ENCODE results near the gene TCF7L2.

The TCF7L2 gene

GRCh38 chr10:113130014-113130641 is 180.1 kb downstream of the TCF7L2 start:
- no peak for FAIRE-seq

DNA sequence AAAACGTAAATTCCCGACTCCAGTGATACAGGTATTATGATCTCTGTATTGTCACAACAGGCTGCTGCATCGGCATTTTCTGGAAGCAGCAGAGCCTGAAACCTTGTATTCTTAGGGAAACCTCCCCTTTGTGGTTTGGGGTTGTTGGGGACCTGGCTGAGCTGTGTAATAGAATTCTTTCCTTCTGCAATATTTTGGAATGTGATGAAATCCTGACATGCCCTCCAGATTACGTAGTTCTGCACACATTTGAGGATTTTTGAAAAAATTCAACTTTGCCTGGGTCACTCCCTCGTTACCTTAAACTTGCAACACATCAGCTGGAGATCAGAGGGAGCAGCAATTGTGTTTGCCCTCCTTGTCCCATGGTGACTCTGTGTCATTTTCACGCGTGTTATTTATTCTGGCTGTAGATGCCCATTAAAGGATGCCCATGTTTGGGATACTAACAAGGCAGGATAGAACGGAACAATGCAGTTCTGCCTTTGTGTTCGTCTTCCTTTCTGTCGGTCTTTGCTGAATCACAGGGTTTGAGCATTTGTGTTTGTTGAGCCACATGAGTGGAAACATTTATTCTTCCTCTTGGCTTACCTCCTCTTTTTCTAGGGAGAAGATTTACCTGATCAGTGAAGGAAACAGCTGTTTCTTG is 181.7 kb downstream of the TCF7L2 start:
- no peak for FAIRE-seq

GRCh38 chr10:113132591-113133121 is 182.6 kb downstream of the TCF7L2 start:
- no peak for FAIRE-seq

- FAIRE-seq, result no peak
Measured at GRCh38 chr10:113133497-113134115, 183.6 kb downstream of the TCF7L2 start.

GRCh38 chr10:113135025-113135424 is 185.0 kb downstream of the TCF7L2 start:
- FAIRE-seq, result no peak

GRCh38 chr10:113137941-113138685 is 188.1 kb downstream of the TCF7L2 start:
- no peak for FAIRE-seq

DNA sequence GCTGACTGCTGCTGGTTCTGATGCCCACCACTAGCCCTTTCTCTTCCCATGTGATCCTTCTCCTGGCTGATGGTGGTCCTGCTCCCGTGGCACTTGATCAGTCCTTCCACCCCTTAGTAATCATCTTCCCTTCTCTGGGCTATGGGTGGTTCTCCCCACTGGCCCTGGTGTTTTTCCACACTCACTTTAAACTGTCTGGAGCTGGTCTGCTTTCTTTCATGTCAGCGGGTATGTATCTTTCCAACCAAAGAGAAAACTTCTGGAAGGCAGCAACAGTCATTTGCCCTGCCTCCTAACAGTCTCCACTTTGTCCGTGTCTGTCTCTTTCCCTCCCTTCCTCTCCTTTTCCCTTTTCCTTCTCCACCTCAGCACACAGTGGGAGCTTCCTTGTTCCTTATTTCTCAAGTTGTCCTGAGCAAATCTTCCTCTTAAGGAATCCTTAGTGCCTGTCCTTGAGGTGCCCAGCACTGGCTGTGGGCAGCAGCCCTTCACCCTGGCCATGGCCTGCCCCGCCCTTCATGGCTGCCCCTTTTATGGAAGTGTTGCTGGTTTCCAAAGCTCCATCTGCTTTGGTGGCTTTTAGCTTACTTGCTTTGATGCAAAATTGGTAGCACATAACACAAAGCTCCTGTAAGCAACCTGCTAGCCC is 189.0 kb downstream of the TCF7L2 start:
- FAIRE-seq, result no peak

DNA sequence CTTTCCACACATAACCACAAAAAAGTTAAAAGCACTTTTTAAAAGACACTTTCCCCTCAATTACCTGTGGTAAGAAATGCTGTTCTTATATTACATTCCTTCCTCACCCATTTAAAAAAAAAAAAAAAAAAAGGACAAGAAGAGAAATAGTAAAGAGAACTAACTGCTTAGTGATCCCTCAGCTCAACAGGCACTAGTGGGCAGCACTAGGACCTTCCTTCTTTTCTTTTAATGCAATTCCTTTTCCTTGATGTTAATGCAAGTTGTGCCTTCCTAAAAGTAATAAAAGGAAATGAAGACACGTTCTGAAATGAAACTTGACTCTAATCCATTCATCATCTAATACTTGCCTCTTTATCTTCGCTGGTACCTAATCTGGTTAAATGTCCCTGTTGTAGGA is 189.7 kb downstream of the TCF7L2 start:
- no peak for FAIRE-seq

GRCh38 chr10:113140143-113141011 is 190.3 kb downstream of the TCF7L2 start:
- FAIRE-seq, result no peak

DNA sequence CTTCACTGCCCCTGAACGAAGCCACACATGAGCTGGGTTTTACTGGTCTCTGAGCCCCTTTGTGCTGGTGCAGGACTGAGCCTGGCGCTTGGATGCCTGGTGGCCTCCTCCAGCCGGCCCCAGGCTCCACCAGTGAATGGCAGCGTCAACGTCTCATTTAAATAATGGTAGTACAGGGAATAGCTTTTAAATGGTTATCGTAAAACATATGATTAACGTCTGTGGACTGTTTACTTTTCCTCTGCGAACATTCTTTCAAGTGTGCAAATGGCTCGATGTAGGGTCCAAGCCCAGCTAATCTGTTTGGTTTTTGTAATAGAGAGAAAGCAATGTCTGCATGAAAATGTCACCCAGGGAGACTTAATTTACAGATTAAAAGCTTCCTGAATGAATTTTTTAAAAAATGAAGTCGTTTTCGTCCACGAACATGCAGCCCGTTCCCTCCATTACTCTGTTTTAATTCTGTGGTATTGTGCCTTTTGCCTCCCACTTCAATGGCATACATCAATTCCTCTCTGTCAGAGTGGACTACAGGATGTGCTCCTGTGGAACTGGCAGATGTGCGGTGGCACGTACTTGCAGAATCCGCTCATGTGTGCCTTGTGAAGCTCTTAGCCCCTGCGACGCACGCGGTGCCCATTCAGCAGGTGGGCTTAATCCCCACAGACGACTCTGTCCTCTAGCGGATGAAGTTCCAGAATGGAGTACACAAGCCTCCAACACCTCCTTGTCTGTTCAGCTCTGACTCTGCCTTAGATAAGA is 192.7 kb downstream of the TCF7L2 start:
- peak; percentile 81 for FAIRE-seq

DNA sequence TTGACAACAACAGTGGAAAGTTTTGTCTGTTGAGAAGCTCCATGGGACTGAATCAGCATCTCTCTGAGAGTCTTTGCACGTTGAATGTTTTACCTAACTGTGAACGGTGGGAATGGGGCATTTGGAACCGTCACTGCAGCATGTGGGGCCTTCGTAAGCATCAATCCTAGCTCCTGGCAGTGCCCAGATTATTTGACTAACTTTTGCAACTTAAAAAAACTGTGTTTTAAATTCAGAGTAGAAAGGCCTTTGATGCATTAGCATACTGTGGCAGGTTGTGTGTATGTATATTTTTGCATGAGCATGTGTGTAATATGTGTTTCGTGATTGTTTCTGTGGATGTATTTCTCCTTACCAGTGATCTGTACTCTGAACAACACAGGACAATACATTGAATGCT is 194.5 kb downstream of the TCF7L2 start:
- FAIRE-seq, result no peak

- no peak for FAIRE-seq
Measured at GRCh38 chr10:113148071-113148825, 198.2 kb downstream of the TCF7L2 start.

DNA sequence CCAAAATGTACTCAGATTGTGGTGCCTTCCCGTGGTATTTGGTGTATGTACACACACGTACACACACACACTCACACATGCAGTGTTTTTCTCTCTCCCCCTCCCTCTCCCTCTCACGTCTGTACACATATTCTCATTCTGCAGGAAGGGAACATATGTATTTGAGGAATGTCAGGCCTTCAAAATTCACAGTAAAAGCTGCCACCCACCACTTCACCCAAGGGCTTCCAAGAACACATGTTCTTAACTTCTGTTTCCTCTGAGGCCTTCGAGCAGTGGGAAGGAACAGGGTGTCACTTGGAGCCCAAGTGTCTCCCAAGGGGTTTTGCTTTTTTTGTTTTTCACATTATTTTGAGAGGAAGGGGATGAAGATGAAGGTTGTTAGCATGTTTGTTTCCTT is 198.9 kb downstream of the TCF7L2 start:
- no peak for FAIRE-seq

DNA sequence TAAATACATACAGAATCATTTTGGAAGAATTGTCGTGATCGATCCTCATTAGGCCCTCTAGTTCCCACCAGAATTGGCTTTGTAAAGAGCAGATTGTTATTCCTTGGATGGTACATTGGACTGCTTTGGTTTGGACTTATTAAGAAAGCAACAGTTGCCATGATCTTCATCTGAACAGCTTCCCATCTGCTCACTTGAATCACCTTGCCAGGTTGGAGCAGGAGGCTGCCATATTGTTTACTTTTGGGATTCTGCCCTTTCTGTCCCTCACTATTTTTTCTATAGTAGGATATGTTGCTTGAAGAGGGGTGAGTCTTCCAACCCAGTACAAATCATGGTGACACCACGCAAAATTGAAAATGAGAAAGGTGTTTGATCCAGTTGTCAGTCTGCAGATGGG is 199.6 kb downstream of the TCF7L2 start:
- no peak for FAIRE-seq

GRCh38 chr10:113151190-113151666 is 201.2 kb downstream of the TCF7L2 start:
- FAIRE-seq, result no peak

DNA sequence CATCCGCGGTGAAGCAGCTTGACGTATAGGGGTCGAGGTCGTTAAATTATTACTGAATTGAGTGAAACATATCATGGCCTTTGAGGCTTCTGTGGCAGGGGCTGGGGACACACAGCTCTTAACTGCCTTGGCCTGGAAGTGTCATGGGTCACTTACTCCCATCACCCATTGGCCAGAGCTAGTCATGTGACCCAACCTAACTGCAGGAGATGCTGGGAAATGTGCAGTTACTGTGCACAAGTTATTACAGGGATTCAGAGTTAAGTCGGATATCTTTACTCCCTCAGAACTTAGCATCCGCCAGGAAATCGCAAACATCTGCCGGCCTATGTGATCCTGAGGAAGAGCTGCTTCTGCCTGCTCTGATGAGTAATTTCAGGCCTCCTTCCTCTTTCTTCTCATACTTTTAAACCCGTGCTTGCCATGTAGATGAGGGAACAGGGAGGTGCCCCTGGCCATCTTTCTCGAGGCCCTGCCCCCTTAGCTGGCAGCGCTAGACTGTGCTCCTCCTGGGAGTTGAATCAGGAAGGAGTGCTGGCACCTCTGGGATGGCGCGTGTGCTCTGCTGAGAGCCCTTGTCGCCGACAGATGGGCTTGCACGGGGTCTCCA is 203.6 kb downstream of the TCF7L2 start:
- no peak for FAIRE-seq

DNA sequence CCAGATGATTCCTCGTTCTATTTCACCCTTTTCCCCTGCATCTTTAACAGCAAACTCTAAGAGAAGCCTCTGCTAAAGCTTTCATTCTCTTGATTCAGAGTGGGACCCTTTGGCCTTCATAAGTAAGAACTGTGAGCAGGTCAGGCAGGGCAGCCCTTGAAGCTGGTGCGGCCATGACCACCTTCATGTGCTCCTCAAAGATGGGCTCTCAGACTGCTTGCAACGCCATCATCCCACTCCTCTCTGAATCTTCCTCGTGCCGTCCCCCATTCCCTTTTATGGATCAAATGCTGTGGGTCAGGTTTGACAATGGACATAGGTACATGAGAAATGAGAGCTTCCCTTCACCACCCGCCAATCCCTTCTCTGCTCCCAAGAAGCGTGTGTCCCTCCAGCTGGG is 207.4 kb downstream of the TCF7L2 start:
- no peak for FAIRE-seq

GRCh38 chr10:113158183-113158582 is 208.1 kb downstream of the TCF7L2 start:
- no peak for FAIRE-seq

DNA sequence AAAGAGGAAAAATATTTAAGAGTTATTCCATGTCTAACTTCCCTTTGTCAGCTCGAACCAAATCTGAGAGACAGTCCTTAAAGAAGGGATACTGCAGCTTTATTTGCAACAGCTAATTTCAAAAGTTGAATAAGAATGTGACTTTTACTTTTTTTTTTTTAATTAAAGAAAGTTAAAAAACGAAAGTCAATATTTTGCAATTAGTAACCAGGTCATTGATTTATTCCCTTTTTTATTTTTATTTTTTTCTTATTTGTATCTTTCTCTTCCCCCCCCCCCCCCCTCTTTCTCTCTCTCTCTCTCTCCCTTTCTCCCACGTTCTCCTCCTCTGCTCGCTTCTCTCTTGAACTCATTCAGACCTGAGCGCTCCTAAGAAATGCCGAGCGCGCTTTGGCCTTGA is 209.5 kb downstream of the TCF7L2 start:
- no peak for FAIRE-seq

DNA sequence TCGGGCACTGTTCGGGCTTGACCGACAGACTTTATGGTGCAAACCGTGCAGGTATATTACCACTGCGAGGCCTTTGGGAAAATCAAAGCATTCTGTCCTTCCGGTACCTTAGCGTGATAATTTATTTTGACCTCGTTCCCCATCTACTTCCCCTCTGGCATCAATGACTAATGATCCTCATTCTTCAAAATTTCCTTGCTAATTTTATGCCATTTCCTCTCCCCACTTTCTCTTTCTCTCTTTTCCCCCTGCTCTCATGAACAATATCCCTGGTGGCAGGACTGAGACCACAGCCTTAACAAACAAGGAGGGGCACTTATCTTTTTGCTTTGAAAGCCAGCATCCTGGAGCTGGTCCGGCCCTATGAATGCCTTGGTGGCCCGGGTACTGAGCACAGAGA is 210.6 kb downstream of the TCF7L2 start:
- FAIRE-seq, result no peak

Measured in islet of Langerhans (tissue), 1 donor.